ENCODE results near the gene BNC2. TPM values are rescaled to one million over a fixed set of nuclear protein-coding genes. Genes with fewer than 3 reads are reported as not detected.

Gene BNC2
- total RNA-seq, 1 experiment from 2014 or later: not detected

GRCh38 chr9:16405421-16405820, 465.0 kb downstream of the BNC2 start:
- DNase-seq: no peak
- Mint-ChIP-seq H3K36me3 (ENCODE audit: insufficient read depth, unreplicated experiment) (no peaks in the 10 kb centered on the region), H3K27me3 (ENCODE audit: unreplicated experiment) (no peaks in the 10 kb centered on the region), H3K4me1 (ENCODE audit: low read depth, unreplicated experiment) (peaks cover 13% of the 10 kb centered on the region), H3K27ac (ENCODE audit: unreplicated experiment) (no peak overlapping the region), H3K4me3 (ENCODE audit: low read depth, unreplicated experiment) (no peak overlapping the region), H3K9me3 (ENCODE audit: low read depth, unreplicated experiment) (peaks cover 2% of the 10 kb centered on the region)
- CTCF ChIA-PET: no interaction called here
- intact Hi-C loops (cut with micrococcal nuclease; ENCODE audit: unreplicated experiment): no loop called here
- no peak for TF ChIP-seq CTCF (IDR thresholded peaks at IDR 0.05; ENCODE audit: unreplicated experiment)
- BruUV-seq (replicated peaks): no TSS peak

- H3K9me3 Mint-ChIP-seq (ENCODE audit: low read depth, unreplicated experiment): peaks cover 2% of the 10 kb centered on the region
- H3K36me3 Mint-ChIP-seq (ENCODE audit: insufficient read depth, unreplicated experiment): no peaks in the 10 kb centered on the region
- BruUV-seq (replicated peaks): no TSS peak
- intact Hi-C loops (cut with micrococcal nuclease; ENCODE audit: unreplicated experiment): no loop called here
- H3K4me3 Mint-ChIP-seq (ENCODE audit: low read depth, unreplicated experiment): no peak overlapping the region
- no peak for TF ChIP-seq CTCF (IDR thresholded peaks at IDR 0.05; ENCODE audit: unreplicated experiment)
- CTCF ChIA-PET: no interaction called here
- H3K27me3 Mint-ChIP-seq (ENCODE audit: unreplicated experiment): no peaks in the 10 kb centered on the region
- no peak overlapping the region for H3K27ac Mint-ChIP-seq (ENCODE audit: unreplicated experiment)
- no peak for DNase-seq
- peaks cover 21% of the 10 kb centered on the region for H3K4me1 Mint-ChIP-seq (ENCODE audit: low read depth, unreplicated experiment)
These were observed 468.8 kb downstream of the BNC2 start for GRCh38 chr9:16401701-16402100.

- CTCF ChIA-PET: no interaction called here
- Mint-ChIP-seq H3K27me3 (ENCODE audit: unreplicated experiment) (no peaks in the 10 kb centered on the region), H3K27ac (ENCODE audit: unreplicated experiment) (no peak overlapping the region), H3K9me3 (ENCODE audit: low read depth, unreplicated experiment) (peaks cover 2% of the 10 kb centered on the region), H3K36me3 (ENCODE audit: insufficient read depth, unreplicated experiment) (no peaks in the 10 kb centered on the region), H3K4me1 (ENCODE audit: low read depth, unreplicated experiment) (peaks cover 21% of the 10 kb centered on the region), H3K4me3 (ENCODE audit: low read depth, unreplicated experiment) (no peak overlapping the region)
- BruUV-seq (replicated peaks): no TSS peak
- no peak for TF ChIP-seq CTCF (IDR thresholded peaks at IDR 0.05; ENCODE audit: unreplicated experiment)
- no peak for DNase-seq
- intact Hi-C loops (cut with micrococcal nuclease; ENCODE audit: unreplicated experiment): no loop called here
These were observed 471.8 kb downstream of the BNC2 start for GRCh38 chr9:16398691-16399090.

- intact Hi-C loops (cut with micrococcal nuclease; ENCODE audit: unreplicated experiment): no loop called here
- no peak overlapping the region for H3K27ac Mint-ChIP-seq (ENCODE audit: unreplicated experiment)
- H3K4me1 Mint-ChIP-seq (ENCODE audit: low read depth, unreplicated experiment): peaks cover 20% of the 10 kb centered on the region
- no peaks in the 10 kb centered on the region for H3K36me3 Mint-ChIP-seq (ENCODE audit: insufficient read depth, unreplicated experiment)
- no TSS peak for BruUV-seq (replicated peaks)
- CTCF ChIA-PET: no interaction called here
- H3K4me3 Mint-ChIP-seq (ENCODE audit: low read depth, unreplicated experiment): no peak overlapping the region
- no peak for TF ChIP-seq CTCF (IDR thresholded peaks at IDR 0.05; ENCODE audit: unreplicated experiment)
- peaks cover 2% of the 10 kb centered on the region for H3K9me3 Mint-ChIP-seq (ENCODE audit: low read depth, unreplicated experiment)
- DNase-seq: no peak
- no peaks in the 10 kb centered on the region for H3K27me3 Mint-ChIP-seq (ENCODE audit: unreplicated experiment)
These were observed 474.1 kb downstream of the BNC2 start for GRCh38 chr9:16396389-16396788.

GRCh38 chr9:16391369-16391768, 479.1 kb downstream of the BNC2 start:
- no peak for TF ChIP-seq CTCF (IDR thresholded peaks at IDR 0.05; ENCODE audit: unreplicated experiment)
- Mint-ChIP-seq H3K4me3 (ENCODE audit: low read depth, unreplicated experiment) (no peak overlapping the region), H3K4me1 (ENCODE audit: low read depth, unreplicated experiment) (no peaks in the 10 kb centered on the region), H3K9me3 (ENCODE audit: low read depth, unreplicated experiment) (no peaks in the 10 kb centered on the region), H3K36me3 (ENCODE audit: insufficient read depth, unreplicated experiment) (no peaks in the 10 kb centered on the region), H3K27me3 (ENCODE audit: unreplicated experiment) (no peaks in the 10 kb centered on the region), H3K27ac (ENCODE audit: unreplicated experiment) (no peak overlapping the region)
- no TSS peak for BruUV-seq (replicated peaks)
- intact Hi-C loops (cut with micrococcal nuclease; ENCODE audit: unreplicated experiment): no loop called here
- CTCF ChIA-PET: no interaction called here
- no peak for DNase-seq

All from Calu3 (cell line).